Endothelial cell (in vitro differentiated cells): ENCODE data around the gene FBXO9. TPM values are rescaled to one million over a fixed set of nuclear protein-coding genes. Genes with fewer than 3 reads are reported as not detected.

Experiments used
- DNase-seq: peaks from one replicate; pipeline ENCODE4 v3.0.0; 2021; ENCODE audit warnings: low spot score
- H3K27ac Mint-ChIP-seq: one replicate; pipeline ENCODE4 v1.8.0; 2021; ENCODE audit warnings: mixed read lengths, inconsistent platforms; ENCODE audit not compliant: unreplicated experiment
- H3K27me3 Mint-ChIP-seq: one replicate; pipeline ENCODE4 v1.8.0; 2021; ENCODE audit warnings: mild to moderate bottlenecking, moderate library complexity, mixed read lengths, inconsistent platforms; ENCODE audit not compliant: unreplicated experiment
- H3K36me3 Mint-ChIP-seq: one replicate; pipeline ENCODE4 v1.8.0; 2021; ENCODE audit warnings: mild to moderate bottlenecking, low read depth, mixed read lengths, inconsistent platforms; ENCODE audit not compliant: unreplicated experiment
- H3K4me1 Mint-ChIP-seq: one replicate; pipeline ENCODE4 v1.8.0; 2021; ENCODE audit warnings: mild to moderate bottlenecking, mixed read lengths, inconsistent platforms; ENCODE audit not compliant: unreplicated experiment
- H3K4me3 Mint-ChIP-seq: one replicate; pipeline ENCODE4 v1.8.0; 2021; ENCODE audit warnings: mild to moderate bottlenecking, mixed read lengths, inconsistent platforms; ENCODE audit not compliant: unreplicated experiment
- H3K9me3 Mint-ChIP-seq: one replicate; pipeline ENCODE4 v1.8.0; 2021; ENCODE audit warnings: mixed read lengths, inconsistent platforms; ENCODE audit not compliant: unreplicated experiment
- CTCF ChIP-seq: fragments of 200-600 bp; sonication (generic); IDR thresholded peaks from one replicate; pipeline ENCODE4 v1.5.0; 2021; ENCODE audit warnings: antibody characterized with exemption; ENCODE audit not compliant: unreplicated experiment
- total RNA-seq: library from RNA; stranded (reverse); fragmentation: NEBNext Ultra II Directional; extraction: Animal tissue kit (Norgen Biotek cat#: 25700); gene quantifications from one replicate; pipeline ENCODE4 v1.2.1, GENCODE V29; 2021; ENCODE audit not compliant: unreplicated experiment

The FBXO9 gene
- total RNA-seq, 1 donor from 2014 or later, result 61.5 TPM

DNA sequence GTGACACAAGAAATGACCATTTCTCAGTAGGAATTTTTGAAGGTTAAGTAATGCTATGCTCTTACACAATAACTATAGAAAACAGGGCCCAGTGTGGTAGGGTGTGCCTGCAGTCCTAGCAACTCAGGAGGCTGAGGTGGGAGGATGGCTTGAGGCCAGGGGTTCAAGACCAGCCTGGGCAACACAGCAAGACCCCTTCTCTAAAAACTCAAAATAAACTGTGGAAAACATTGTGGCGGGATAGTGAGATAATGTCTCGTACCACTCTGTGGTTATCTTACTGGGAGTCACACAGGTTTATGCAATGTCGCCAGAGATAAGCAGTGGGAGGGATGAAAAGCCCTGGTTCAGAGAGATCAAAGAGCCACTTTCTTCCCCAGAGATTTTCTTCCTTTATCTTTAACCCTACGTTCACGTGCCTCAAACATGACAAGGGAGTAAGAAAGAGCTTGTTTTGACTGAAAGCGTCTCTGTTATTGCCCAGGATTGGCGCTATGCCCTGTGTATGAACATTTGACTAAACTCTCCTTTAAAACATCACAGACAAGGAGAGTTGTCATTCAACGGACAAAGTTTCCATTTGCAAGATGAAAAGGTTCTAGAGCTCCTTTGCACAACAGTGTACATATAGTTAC lies 69.5 kb downstream of the FBXO9 start:
- TF ChIP-seq CTCF, result no peak
- H3K4me1 Mint-ChIP-seq, result no peaks in the 10 kb centered on the region
- no peak overlapping the region for H3K4me3 Mint-ChIP-seq
- H3K9me3 Mint-ChIP-seq, result no peaks in the 10 kb centered on the region
- no peaks in the 10 kb centered on the region for H3K36me3 Mint-ChIP-seq
- DNase-seq, result no peak
- H3K27me3 Mint-ChIP-seq, result no peaks in the 10 kb centered on the region
- no peak overlapping the region for H3K27ac Mint-ChIP-seq

DNA sequence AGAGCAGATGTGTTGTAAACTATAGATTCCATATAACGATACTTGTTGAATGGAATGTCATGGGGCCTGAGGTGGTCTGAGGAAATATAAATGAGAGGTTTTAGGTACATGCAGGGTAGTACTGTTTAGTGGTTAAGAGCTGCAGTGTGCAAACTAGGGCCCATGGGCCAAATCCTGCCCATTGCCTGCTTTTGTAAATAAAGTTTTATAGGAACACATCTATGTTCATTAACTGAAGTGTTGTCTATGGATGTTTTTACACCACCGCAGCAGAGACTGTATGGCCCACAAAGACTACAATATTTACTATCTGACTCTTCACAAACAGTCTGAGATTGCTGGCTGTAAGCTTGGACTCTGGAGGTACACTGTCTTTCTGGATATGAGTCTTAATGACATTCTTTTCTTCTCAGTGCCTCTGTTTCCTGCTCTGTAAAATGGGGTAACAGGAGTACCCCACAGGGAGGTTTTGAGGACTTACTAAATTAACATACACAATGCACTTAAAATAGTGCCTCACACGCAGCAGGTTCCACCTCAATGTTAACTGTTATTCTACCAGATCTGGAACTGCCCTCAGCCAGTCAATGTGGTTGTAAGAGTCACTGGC lies 70.9 kb downstream of the FBXO9 start:
- Mint-ChIP-seq H3K4me1 (no peaks in the 10 kb centered on the region), H3K27ac (no peak overlapping the region), H3K4me3 (no peak overlapping the region), H3K27me3 (no peaks in the 10 kb centered on the region), H3K36me3 (no peaks in the 10 kb centered on the region), H3K9me3 (no peaks in the 10 kb centered on the region)
- no peak for DNase-seq
- TF ChIP-seq CTCF, result no peak

DNA sequence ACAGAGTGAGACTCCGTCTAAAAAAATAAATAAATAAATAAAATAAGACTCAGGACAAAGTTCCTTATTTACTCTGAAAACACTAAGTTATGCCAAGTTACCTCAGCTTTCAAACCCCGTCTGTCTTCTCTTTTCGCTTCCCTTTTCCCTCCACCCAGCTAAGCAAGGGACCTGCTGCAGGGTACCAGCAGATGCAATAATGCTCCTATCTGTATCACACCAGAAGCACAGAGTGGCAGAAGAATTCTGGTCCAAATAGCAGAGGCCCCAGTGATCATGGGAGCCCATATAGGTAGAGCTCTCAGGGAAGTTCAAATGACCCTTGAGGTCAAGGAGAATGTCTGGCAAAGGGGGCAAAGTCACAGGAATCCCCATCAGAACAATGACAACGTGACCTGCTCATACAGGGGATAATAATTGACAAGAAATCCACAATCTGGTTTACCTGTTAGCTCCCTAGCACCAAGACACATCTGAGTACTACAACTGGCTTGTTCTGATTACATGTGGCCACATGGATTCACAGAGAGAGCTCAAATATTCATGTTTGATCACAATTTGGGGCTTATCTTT lies 74.7 kb downstream of the FBXO9 start:
- H3K4me3 Mint-ChIP-seq, result no peak overlapping the region
- peaks cover 10% of the 10 kb centered on the region for H3K4me1 Mint-ChIP-seq
- H3K36me3 Mint-ChIP-seq, result no peaks in the 10 kb centered on the region
- DNase-seq, result no peak
- no peak overlapping the region for H3K27ac Mint-ChIP-seq
- no peaks in the 10 kb centered on the region for H3K9me3 Mint-ChIP-seq
- TF ChIP-seq CTCF, result no peak
- no peaks in the 10 kb centered on the region for H3K27me3 Mint-ChIP-seq

DNA sequence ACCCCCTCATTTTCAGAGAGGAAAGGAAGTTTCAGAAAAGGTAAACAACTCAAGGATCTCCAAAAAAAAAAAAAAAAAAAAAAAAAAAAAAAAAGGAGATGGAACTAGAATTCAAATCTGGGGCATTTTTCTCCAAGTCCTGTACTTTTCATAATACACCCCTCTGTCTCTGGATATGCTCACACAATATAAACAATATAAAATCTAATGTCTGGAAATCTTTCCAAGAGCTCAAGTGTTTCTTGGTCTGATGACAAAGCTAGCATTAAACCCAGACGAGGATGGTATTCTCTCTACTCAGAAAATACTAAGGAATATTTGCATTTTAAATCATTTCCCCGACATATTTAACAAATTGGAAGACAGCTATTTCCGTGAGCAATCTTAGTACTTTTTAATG lies 77.6 kb downstream of the FBXO9 start:
- Mint-ChIP-seq H3K27ac (no peak overlapping the region), H3K4me1 (peaks cover 16% of the 10 kb centered on the region), H3K4me3 (no peak overlapping the region), H3K9me3 (no peaks in the 10 kb centered on the region), H3K36me3 (no peaks in the 10 kb centered on the region), H3K27me3 (no peaks in the 10 kb centered on the region)
- DNase-seq, result no peak
- no peak for TF ChIP-seq CTCF

GRCh38 chr6:53143710-53144109 lies 78.5 kb downstream of the FBXO9 start:
- H3K9me3 Mint-ChIP-seq, result no peaks in the 10 kb centered on the region
- H3K36me3 Mint-ChIP-seq, result no peaks in the 10 kb centered on the region
- H3K4me1 Mint-ChIP-seq, result peaks cover 16% of the 10 kb centered on the region
- no peak overlapping the region for H3K4me3 Mint-ChIP-seq
- no peak for TF ChIP-seq CTCF
- no peaks in the 10 kb centered on the region for H3K27me3 Mint-ChIP-seq
- H3K27ac Mint-ChIP-seq, result no peak overlapping the region
- DNase-seq, result no peak
